Measurements from ENCODE around the gene RTP4. TPM values are rescaled to one million over a fixed set of nuclear protein-coding genes. Genes with fewer than 3 reads are reported as not detected.

Gene RTP4
- total and polyA plus RNA-seq, 4 donors: 2.4 to 6.4 (median 4.4) TPM

- no peak overlapping the region for H3K9ac ChIP-seq (ENCODE audit: insufficient read depth in 1 of 2, low read length in 2 of 2)
- no peaks in the 10 kb centered on the region for H3K9me3 ChIP-seq (ENCODE audit: control insufficient read depth in 4 of 4, insufficient read depth in 3 of 4, low read length in 3 of 4)
- no peaks in the 10 kb centered on the region for H3K27me3 ChIP-seq (ENCODE audit: control insufficient read depth in 3 of 3, insufficient read depth in 3 of 3, low read length in 2 of 3)
- peaks cover 0 to 6% (median 0%) of the 10 kb centered on the region in 5 donors for H3K4me1 ChIP-seq (ENCODE audit: control insufficient read depth in 5 of 5, insufficient read depth in 5 of 5, low read length in 5 of 5)
- DNase-seq: no peak
- WGBS, 2 donors: 78 to 91% methylated on average over 3 of the region's 3 CpGs
- no peak for TF ChIP-seq CTCF (IDR thresholded peaks at IDR 0.05; ENCODE audit: control extremely low read depth, extremely low read depth)
- peaks cover 0 to 2% (median 1%) of the 10 kb centered on the region in 4 donors for H3K36me3 ChIP-seq (ENCODE audit: control insufficient read depth in 4 of 4, insufficient read depth in 4 of 4, low read length in 4 of 4)
- H3K4me3 ChIP-seq: no peak overlapping the region
- no peak for ATAC-seq (ENCODE audit: insufficient read depth, low FRiP score)
- H3K27ac ChIP-seq (ENCODE audit: low read depth in 1 of 2, low read length in 1 of 2): no peak overlapping the region
Observed at GRCh38 chr3:187370051-187370450, 1.9 kb downstream of the RTP4 start.

GRCh38 chr3:187375581-187375980, 7.4 kb downstream of the RTP4 start:
- Histone ChIP-seq H3K27me3 (ENCODE audit: control insufficient read depth in 3 of 3, insufficient read depth in 3 of 3, low read length in 2 of 3) (no peaks in the 10 kb centered on the region), H3K9me3 (ENCODE audit: control insufficient read depth in 4 of 4, insufficient read depth in 3 of 4, low read length in 3 of 4) (peaks cover 0 to 3% (median 0%) of the 10 kb centered on the region in 4 donors), H3K4me3 (no peak overlapping the region), H3K9ac (ENCODE audit: insufficient read depth in 1 of 2, low read length in 2 of 2) (no peak overlapping the region), H3K36me3 (ENCODE audit: control insufficient read depth in 4 of 4, insufficient read depth in 4 of 4, low read length in 4 of 4) (peaks cover 0 to 2% (median 1%) of the 10 kb centered on the region in 4 donors), H3K27ac (ENCODE audit: low read depth in 1 of 2, low read length in 1 of 2) (no peak overlapping the region), H3K4me1 (ENCODE audit: control insufficient read depth in 5 of 5, insufficient read depth in 5 of 5, low read length in 5 of 5) (peaks cover 0 to 2% (median 0%) of the 10 kb centered on the region in 5 donors)
- ATAC-seq (ENCODE audit: insufficient read depth, low FRiP score) (no peak), DNase-seq (no peak)
- no peak for TF ChIP-seq CTCF (IDR thresholded peaks at IDR 0.05; ENCODE audit: control extremely low read depth, extremely low read depth)
- WGBS, 2 donors: 79 to 87% methylated on average over 5 of the region's 5 CpGs

GRCh38 chr3:187377842-187378241, 9.7 kb downstream of the RTP4 start:
- no peak overlapping the region for H3K27ac ChIP-seq (ENCODE audit: low read depth in 1 of 2, low read length in 1 of 2)
- 86 to 96% methylated on average over 1 of the region's 1 CpG for WGBS, 2 donors
- H3K27me3 ChIP-seq (ENCODE audit: control insufficient read depth in 3 of 3, insufficient read depth in 3 of 3, low read length in 2 of 3): no peaks in the 10 kb centered on the region
- no peaks in the 10 kb centered on the region for H3K36me3 ChIP-seq (ENCODE audit: control insufficient read depth in 4 of 4, insufficient read depth in 4 of 4, low read length in 4 of 4)
- H3K4me3 ChIP-seq: no peak overlapping the region
- H3K4me1 ChIP-seq (ENCODE audit: control insufficient read depth in 5 of 5, insufficient read depth in 5 of 5, low read length in 5 of 5): no peaks in the 10 kb centered on the region
- ATAC-seq (ENCODE audit: insufficient read depth, low FRiP score): no peak
- no peak overlapping the region for H3K9ac ChIP-seq (ENCODE audit: insufficient read depth in 1 of 2, low read length in 2 of 2)
- no peak for TF ChIP-seq CTCF (IDR thresholded peaks at IDR 0.05; ENCODE audit: control extremely low read depth, extremely low read depth)
- H3K9me3 ChIP-seq (ENCODE audit: control insufficient read depth in 4 of 4, insufficient read depth in 3 of 4, low read length in 3 of 4): peaks cover 0 to 3% (median 0%) of the 10 kb centered on the region in 4 donors
- DNase-seq: no peak

- WGBS, 2 donors: 60 to 74% methylated on average over 8 of the region's 8 CpGs
- H3K27ac ChIP-seq (ENCODE audit: low read depth in 1 of 2, low read length in 1 of 2): no peak overlapping the region
- ATAC-seq (ENCODE audit: insufficient read depth, low FRiP score) (no peak), DNase-seq (no peak)
- H3K36me3 ChIP-seq (ENCODE audit: control insufficient read depth in 4 of 4, insufficient read depth in 4 of 4, low read length in 4 of 4): no peaks in the 10 kb centered on the region
- TF ChIP-seq CTCF (IDR thresholded peaks at IDR 0.05; ENCODE audit: control extremely low read depth, extremely low read depth): no peak
- no peak overlapping the region for H3K9ac ChIP-seq (ENCODE audit: insufficient read depth in 1 of 2, low read length in 2 of 2)
- no peaks in the 10 kb centered on the region for H3K27me3 ChIP-seq (ENCODE audit: control insufficient read depth in 3 of 3, insufficient read depth in 3 of 3, low read length in 2 of 3)
- H3K4me3 ChIP-seq: no peak overlapping the region
- no peaks in the 10 kb centered on the region for H3K9me3 ChIP-seq (ENCODE audit: control insufficient read depth in 4 of 4, insufficient read depth in 3 of 4, low read length in 3 of 4)
- no peaks in the 10 kb centered on the region for H3K4me1 ChIP-seq (ENCODE audit: control insufficient read depth in 5 of 5, insufficient read depth in 5 of 5, low read length in 5 of 5)
Observed at GRCh38 chr3:187382609-187383151, 14.5 kb downstream of the RTP4 start.
